ENCODE results near the gene EIF2B4. TPM values are rescaled to one million over a fixed set of nuclear protein-coding genes. Genes with fewer than 3 reads are reported as not detected.

EIF2B4 gene
- total and polyA plus RNA-seq, 2 of the 13 experiments (the other 11 are each of a cell fraction or from before 2014, with no cell fraction given) = 91.5 to 96.4 TPM

DNA sequence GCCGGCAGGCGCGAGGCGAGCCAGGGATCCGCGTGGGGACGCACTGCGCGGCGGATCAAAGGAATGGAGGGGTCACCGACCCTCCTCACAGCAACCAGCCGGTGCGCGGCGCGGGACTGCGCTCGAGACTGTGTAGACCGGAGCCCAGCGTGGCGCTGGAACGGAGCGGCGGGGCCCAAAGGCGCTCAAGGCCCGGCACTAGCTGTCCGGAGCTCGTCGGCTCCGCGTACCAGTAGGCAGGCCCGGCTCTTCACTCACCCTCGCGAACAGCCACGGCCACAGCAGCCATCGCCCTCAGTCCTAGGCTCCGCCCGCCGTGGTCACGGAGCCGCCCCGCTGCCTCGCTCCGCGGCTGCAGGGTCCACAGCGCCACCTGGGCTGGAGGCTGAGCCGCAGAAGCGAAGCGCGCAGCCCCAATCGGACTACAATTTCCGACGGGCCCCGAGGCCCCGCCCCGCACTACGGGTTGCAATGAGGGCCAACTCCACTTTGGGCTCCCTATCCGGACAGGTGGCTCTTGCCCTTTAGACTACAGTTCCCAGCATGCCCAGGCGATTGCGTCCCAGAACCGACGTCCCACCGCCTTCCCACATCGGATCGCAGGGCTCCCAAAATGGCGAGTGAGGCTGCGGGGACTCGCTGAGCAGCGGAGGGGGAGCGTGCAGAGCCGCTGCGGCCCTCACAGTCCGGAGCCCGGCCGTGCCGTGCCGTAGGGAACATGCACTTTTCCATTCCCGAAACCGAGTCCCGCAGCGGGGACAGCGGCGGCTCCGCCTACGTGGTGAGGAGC, at the start of gene EIF2B4, which contains the start of gene SNX17 (continued):
- TF ChIP-seq FOXK1 (CRISPR knock-in tag; IDR thresholded peaks at IDR 0.05; ENCODE audit: borderline replicate concordance, low read depth) (peak; percentile 93), HOMEZ (CRISPR knock-in tag; IDR thresholded peaks at IDR 0.05; ENCODE audit: low read depth) (peak; percentile 79), SETDB1 (CRISPR knock-in tag; IDR thresholded peaks at IDR 0.05; ENCODE audit: borderline replicate concordance) (peak; percentile 16; the same call in 1 of the 2 replicates), PHB2 (IDR thresholded peaks at IDR 0.05; ENCODE audit: partially characterized antibody) (no peak), NFAT5 (CRISPR knock-in tag; IDR thresholded peaks at IDR 0.05) (peak; percentile 75), TSC22D2 (CRISPR knock-in tag; IDR thresholded peaks at IDR 0.05; ENCODE audit: borderline replicate concordance) (peak; percentile 64), CCDC6 (CRISPR knock-in tag; IDR thresholded peaks at IDR 0.05) (peak; percentile 97; the same call in 1 of the 2 replicates), ZFP90 (CRISPR knock-in tag; IDR thresholded peaks at IDR 0.05; ENCODE audit: borderline replicate concordance) (peak; percentile 99; the same call in 1 of the 2 replicates), ZNF567 (CRISPR knock-in tag; IDR thresholded peaks at IDR 0.05; ENCODE audit: borderline replicate concordance) (peak; percentile 99), GPN1 (CRISPR knock-in tag; IDR thresholded peaks at IDR 0.05; ENCODE audit: borderline replicate concordance) (no peak; the same call in 1 of the 2 replicates), MAF1 (CRISPR knock-in tag; IDR thresholded peaks at IDR 0.05; ENCODE audit: borderline replicate concordance) (peak; percentile 98), ZNF883 (CRISPR knock-in tag; IDR thresholded peaks at IDR 0.05; ENCODE audit: not compliant biosample characterization) (peak; percentile 88), ZNF547 (CRISPR knock-in tag; IDR thresholded peaks at IDR 0.05) (peak; percentile 98), TCF7L2 (IDR thresholded peaks at IDR 0.05; ENCODE audit: low read depth, low read length) (peak; percentile 92), MTA1 (CRISPR knock-in tag; IDR thresholded peaks at IDR 0.05; ENCODE audit: borderline replicate concordance) (peak; percentile 97), ATF7 (IDR thresholded peaks at IDR 0.05) (no peak), ATF7 (CRISPR knock-in tag; IDR thresholded peaks at IDR 0.05) (0 out of 2 replicates have a peak, but pooled peaks have one; percentile 82), CBX5 (CRISPR knock-in tag; IDR thresholded peaks at IDR 0.05; ENCODE audit: borderline replicate concordance) (peak; percentile 92; the same call in 1 of the 2 replicates), ZNF766 (CRISPR knock-in tag; IDR thresholded peaks at IDR 0.05; ENCODE audit: borderline replicate concordance) (no peak; the same call in none of the 2 replicates), ZKSCAN8 (CRISPR knock-in tag; IDR thresholded peaks at IDR 0.05; ENCODE audit: borderline replicate concordance) (peak; percentile 87; the same call in 1 of the 2 replicates), NFE2L1 (CRISPR knock-in tag; IDR thresholded peaks at IDR 0.05; ENCODE audit: borderline replicate concordance) (no peak), ELF1 (CRISPR knock-in tag; IDR thresholded peaks at IDR 0.05) (peak; percentile 96), ZKSCAN5 (CRISPR knock-in tag; IDR thresholded peaks at IDR 0.05) (no peak; the same call in 1 of the 2 replicates), MZF1 (CRISPR knock-in tag; IDR thresholded peaks at IDR 0.05; ENCODE audit: borderline replicate concordance) (peak; percentile 26; the same call in 1 of the 2 replicates)
